HCT116 (cell line): ENCODE data around the gene NAALADL2.

Source experiments
- ELF1 ChIP-seq: IDR thresholded peaks from 2 replicates; pipeline ENCODE4 v1.6.1; 2012; ENCODE audit warnings: low read depth, borderline replicate concordance
- EZH2phosphoT487 ChIP-seq: fragments of 200-600 bp; IDR thresholded peaks from 2 replicates; pipeline ENCODE4 v1.6.1; 2018; ENCODE audit warnings: antibody characterized with exemption, borderline replicate concordance
- POLR2A ChIP-seq: IDR thresholded peaks from 2 replicates; pipeline ENCODE4 v1.7.0; 2011; ENCODE audit warnings: borderline replicate concordance; ENCODE audit not compliant: insufficient read depth, insufficient read length; ENCODE audit errors: extremely low read depth
- RAD21 ChIP-seq: IDR thresholded peaks from 2 replicates; pipeline ENCODE4 v1.6.1; 2012; ENCODE audit warnings: low read depth, mild to moderate bottlenecking
- SP1 ChIP-seq: IDR thresholded peaks from 2 replicates; pipeline ENCODE4 v1.6.1; 2012; ENCODE audit warnings: low read depth
- TF ChIP-seq, protein P1 (sequence below): IDR thresholded peaks from 2 replicates; pipeline ENCODE4 v1.6.1; 2012
- TF ChIP-seq, protein P2 (sequence below), 3 experiments: fragments of 200-600 bp in 1 of 3; sonication (generic) in 1 of 3; IDR thresholded peaks in 2 of 3; conservative IDR thresholded peaks in 1 of 3; 2 replicates each; pipeline ENCODE4 v1.5.1; 2012 to 2017; ENCODE audit warnings: low read depth in 2 of 3, low read length in 2 of 3, antibody characterized with exemption in 1 of 3, borderline replicate concordance in 1 of 3, control low read depth in 1 of 3, mild to moderate bottlenecking in 1 of 3, mixed read lengths in 1 of 3, mixed run types in 1 of 3, moderate library complexity in 1 of 3; ENCODE audit not compliant: insufficient read depth in 1 of 3
- TF ChIP-seq, protein P3 (sequence below): IDR thresholded peaks from 2 replicates; pipeline ENCODE4 v1.6.1; 2012

DNA sequence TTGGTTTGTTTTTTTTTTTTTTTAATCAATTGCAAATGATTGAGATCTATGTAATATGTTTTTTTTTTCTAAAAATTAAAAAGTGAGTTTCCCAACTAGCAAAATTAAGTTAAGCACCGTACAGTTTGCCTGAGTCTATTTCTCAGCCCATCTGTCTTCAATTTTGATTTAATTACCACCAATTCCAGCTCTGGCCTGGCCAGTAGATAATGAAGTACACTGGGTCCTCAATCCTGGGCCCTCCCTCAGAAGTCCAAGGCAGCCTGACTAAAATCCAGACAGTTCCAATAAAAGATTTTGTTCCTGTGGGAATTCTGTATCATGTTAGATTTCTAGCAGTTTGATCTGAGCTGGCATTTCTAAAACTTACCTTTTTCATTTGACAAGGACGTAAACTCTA lies 887.2 kb downstream of the NAALADL2 start:
- TF ChIP-seq, protein P1, sequence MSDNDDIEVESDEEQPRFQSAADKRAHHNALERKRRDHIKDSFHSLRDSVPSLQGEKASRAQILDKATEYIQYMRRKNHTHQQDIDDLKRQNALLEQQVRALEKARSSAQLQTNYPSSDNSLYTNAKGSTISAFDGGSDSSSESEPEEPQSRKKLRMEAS = no peak
- TF ChIP-seq EZH2phosphoT487 = no peak
- TF ChIP-seq ELF1 = no peak
- TF ChIP-seq, protein P2, sequence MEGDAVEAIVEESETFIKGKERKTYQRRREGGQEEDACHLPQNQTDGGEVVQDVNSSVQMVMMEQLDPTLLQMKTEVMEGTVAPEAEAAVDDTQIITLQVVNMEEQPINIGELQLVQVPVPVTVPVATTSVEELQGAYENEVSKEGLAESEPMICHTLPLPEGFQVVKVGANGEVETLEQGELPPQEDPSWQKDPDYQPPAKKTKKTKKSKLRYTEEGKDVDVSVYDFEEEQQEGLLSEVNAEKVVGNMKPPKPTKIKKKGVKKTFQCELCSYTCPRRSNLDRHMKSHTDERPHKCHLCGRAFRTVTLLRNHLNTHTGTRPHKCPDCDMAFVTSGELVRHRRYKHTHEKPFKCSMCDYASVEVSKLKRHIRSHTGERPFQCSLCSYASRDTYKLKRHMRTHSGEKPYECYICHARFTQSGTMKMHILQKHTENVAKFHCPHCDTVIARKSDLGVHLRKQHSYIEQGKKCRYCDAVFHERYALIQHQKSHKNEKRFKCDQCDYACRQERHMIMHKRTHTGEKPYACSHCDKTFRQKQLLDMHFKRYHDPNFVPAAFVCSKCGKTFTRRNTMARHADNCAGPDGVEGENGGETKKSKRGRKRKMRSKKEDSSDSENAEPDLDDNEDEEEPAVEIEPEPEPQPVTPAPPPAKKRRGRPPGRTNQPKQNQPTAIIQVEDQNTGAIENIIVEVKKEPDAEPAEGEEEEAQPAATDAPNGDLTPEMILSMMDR (IDR thresholded peaks at IDR 0.05 in 2 of 3, conservative IDR thresholded peaks at IDR 0.05 in 1 of 3; ENCODE audit: borderline replicate concordance in 1 of 3, insufficient read depth in 1 of 3, low read depth in 2 of 3, low read length in 2 of 3) = no peak
- TF ChIP-seq RAD21 = no peak
- TF ChIP-seq, protein P3, sequence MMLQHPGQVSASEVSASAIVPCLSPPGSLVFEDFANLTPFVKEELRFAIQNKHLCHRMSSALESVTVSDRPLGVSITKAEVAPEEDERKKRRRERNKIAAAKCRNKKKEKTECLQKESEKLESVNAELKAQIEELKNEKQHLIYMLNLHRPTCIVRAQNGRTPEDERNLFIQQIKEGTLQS = no peak
- TF ChIP-seq POLR2A = no peak
- TF ChIP-seq SP1 = no peak
